HuH-7 (cell line): Measurements from ENCODE around the gene NOP9.

Experiments used
- DNase-seq: peaks from one replicate; pipeline ENCODE4 v3.0.0; 2011; ENCODE audit warnings: low spot score

NOP9 gene, protein sequence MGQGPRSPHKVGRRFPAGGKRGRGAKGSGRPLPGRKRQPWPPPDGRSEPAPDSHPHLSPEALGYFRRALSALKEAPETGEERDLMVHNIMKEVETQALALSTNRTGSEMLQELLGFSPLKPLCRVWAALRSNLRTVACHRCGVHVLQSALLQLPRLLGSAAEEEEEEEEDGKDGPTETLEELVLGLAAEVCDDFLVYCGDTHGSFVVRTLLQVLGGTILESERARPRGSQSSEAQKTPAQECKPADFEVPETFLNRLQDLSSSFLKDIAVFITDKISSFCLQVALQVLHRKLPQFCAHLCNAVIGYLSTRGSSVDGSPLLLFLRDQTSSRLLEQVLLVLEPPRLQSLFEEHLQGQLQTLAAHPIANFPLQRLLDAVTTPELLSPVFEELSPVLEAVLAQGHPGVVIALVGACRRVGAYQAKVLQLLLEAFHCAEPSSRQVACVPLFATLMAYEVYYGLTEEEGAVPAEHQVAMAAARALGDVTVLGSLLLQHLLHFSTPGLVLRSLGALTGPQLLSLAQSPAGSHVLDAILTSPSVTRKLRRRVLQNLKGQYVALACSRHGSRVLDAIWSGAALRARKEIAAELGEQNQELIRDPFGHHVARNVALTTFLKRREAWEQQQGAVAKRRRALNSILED

DNA sequence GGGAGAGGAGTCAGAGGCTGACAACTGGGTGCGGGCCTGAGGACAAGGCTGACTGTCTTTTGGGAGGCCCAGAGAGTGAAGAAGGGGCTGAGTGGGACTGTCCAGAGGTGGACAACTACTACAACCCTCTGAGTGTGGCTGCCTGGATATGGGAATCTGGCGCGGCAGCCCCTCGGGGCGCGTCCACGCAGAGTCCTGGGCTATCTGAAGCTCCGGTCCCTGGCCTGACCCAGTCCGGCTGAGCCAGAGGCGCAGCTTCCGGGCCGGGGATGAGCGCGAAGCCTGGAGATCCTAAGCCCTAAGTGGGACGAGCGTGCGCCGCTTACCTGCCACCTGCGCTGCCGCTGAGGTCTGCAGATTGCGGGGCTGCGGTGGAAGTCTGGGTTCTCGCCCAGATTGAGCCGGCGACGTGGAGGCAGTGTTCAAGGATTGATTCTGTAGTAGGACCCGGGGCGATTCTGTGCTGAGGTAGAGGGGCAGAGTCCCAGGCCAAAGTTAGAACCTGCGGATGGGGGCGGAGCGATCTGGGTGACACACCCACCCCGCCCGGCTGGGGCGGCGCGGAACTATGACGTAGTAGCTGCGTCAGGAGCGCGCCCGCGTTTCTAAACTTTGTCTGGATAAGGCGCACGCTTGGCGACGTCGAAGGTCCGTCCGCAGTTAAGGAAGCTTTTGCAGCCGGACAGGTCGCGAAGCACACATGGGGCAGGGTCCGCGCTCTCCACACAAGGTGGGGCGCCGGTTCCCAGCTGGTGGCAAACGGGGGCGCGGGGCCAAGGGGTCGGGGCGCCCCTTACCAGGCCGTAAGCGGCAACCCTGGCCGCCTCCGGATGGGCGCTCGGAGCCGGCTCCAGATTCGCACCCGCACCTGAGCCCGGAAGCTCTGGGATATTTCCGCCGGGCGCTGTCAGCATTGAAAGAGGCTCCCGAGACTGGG, at the start of gene NOP9, which contains the start of gene DHRS1:
TSS of gene NOP9 (plus strand) at position 596 of the 937 bp plus-strand sequence. CDS start at position 701, 105 bp downstream.
TSS of gene DHRS1 (minus strand) at position 526 of the 937 bp plus-strand sequence. CDS start 674 bp downstream, outside the sequence.
- peak; percentile 87 for DNase-seq

DNA sequence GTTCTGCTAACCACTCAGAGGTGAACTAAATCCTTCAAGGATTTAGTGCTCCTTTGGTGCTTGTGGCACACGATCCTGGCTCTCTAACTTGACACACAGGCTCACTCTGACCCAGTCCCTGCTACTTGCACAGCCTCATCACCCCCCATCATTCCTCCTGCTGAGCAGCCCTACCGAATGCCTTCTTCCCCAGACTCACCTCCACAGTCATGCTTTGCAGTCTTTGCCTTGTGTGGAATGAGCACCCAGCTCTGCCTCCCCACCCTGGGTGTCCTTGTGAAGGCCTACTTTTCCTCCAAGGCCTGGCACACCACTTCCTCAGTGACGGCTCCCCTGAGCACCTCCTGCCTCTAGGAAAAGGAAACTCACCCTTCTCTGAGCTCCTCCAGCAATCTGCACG, 49.3 kb upstream of the NOP9 start:
- DNase-seq, result no peak

DNA sequence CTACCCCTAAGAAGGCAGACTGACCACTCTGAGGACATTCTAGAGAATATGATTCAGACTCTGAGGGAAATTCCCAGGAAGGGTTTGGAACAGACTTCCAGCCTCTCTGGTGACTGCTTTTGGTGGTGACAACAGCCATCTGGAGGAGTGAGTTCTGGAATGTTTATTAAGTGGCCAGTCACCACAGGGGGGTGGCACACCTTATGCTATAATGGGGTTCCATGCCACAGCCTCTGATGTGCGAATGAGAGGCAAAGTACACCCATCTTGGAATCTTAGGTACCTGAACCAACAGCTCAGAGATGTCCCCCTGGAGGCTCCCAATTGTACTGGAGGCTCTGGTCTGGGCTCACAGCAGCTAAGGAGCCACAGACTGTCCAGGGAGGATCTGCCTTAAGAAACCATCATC, 47.8 kb upstream of the NOP9 start:
- no peak for DNase-seq

DNA sequence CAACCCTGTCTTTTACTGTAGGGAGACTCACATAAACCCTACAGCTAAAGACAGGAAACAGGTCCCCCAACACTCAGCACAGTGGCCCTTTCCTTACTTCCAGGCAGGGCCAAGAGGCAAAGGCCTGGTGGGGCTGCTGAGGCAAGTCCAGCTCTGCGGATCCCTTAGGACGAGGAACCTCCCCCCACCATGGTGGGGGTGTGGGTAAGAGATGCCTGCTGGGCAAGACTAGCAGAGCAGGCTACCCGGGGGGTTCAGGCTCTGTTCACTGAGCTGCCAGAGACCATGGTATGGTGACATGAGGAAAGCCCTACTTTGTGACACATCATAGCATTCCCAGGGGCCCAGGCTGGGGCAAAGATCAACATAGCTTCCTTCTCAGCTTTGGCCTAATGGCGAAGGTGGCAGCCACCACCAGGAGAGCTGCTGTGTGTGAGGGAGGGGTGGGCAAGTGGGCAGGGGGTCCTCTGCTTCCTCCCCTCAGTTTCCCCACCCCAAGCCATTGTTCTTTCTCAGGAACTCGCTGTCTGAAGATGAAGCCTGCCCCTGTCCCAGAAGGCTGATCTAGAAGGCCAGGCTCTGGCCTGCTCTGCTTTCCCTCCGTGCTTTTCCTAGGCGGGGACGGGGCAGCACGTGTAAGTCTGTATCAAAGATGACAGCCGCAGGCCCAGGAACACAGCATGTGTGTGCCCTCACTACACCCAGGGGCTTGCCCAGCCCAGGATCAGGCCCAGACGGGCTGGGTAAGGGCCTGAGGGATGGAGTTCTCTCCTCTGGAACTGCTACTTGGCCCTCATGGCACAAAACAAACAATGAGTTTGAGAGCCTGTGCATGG, 47.1 kb upstream of the NOP9 start:
- DNase-seq, result peak; percentile 31

DNA sequence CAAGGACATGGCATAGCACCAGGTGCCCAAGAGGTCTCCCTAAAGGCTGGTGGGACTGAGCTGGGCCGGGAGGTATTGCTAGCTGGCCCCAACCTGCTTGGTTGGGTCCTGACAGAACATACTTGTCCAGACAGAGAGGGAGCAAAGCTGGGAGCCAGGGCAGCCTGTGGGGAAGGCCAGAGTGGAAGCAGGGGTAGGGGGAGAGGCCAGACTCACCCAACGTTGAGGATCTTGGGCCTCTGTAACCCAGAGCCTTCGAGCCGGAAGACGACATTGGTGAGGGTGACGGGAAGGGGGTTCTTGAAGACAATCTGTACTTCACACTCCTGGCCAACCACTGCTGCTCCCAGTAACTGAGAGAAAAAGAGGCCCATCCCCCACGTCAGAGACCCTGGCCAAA, 45.7 kb upstream of the NOP9 start:
- DNase-seq, result no peak

DNA sequence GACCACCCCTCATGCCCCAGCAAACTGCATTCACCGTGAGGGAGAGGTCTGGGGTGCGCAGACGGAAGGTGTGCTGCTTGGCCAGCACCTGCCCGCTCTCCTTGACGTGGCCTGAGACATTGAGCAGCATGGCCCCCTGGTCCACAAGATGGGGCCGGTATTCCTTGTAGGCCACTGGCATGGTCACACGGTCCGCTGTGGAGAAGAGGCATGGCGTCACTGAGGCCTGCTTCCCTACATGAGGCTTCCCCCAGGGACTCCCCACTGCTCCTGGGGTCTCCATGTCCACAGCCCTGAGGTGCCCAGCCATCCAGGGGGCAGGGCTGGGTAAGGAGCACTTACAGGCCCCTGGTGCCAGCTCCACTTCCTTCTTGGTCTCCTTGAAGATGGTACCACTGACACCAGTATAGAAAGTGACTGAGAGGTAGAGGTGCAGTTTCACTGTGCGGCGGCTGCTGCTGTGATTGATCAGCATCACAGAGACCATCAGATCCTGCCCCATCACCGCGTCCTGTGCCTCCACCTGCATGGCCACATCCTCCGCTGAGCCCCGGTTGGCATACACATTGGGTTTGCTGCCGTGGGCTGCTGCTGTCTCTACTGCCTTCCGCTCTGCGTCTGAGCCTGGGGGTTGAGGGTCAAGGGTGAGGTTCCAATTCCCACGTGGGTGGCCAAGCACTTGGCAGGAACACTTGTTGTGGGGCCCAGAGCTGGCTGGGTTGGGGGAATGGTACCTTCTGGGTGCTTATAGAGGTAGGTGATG, 44.8 kb upstream of the NOP9 start:
- DNase-seq, result no peak

DNA sequence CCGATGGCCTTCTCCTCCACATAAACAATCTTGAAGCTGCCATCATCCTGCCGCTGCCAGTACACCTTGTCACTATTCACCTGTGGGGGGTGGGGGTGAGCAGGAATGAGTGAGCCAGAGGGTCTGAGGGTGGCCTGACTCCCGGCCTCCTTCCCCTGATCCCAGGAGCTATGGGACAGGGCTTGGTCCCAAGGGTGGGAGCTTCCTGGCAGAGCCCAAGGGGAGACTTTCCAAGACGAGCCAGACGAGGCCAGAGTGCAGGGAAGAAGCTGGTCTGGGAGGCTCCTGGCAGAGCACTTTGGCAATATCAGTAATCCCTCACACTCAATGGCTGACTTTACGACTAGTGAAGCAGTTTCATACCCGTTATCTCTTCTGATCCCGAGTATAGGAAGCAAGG, 44.2 kb upstream of the NOP9 start:
- DNase-seq, result no peak

DNA sequence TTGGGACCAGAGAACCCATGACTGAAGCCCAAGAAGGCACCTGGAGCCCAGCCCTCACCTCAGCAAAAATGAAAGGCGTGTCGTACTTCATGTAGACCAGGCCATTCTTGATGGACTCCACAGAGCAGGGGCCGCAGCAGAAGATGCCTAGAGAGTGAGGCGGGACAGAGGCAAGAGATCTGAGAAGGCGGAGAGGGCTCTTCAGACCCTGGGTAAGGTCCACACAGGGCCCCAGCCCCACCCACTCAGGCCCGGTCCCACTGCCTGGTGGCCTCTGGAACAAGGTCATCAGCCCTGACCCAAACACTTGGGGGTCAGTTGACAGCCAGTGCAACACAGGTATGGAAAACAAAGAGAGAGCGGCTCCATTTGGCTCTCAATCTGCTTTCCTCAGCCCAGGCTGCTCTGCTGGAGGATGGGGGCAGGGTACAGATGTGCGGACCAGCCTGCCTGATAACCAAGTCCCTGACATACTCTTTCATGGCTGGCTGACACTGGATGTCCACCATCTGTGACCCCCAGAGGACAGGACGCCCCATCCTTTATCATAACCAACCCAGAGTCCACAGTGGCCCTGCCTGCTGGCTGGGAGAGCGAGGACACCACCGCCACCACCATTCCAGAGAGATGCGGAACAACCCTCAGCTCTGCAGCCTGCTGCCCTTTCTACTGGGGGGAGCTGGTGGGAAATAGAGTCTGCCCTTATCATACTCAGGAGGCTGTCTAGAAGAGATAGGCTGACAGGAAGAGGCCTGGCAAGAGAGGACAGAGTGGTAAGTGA, 43.5 kb upstream of the NOP9 start:
- no peak for DNase-seq

DNA sequence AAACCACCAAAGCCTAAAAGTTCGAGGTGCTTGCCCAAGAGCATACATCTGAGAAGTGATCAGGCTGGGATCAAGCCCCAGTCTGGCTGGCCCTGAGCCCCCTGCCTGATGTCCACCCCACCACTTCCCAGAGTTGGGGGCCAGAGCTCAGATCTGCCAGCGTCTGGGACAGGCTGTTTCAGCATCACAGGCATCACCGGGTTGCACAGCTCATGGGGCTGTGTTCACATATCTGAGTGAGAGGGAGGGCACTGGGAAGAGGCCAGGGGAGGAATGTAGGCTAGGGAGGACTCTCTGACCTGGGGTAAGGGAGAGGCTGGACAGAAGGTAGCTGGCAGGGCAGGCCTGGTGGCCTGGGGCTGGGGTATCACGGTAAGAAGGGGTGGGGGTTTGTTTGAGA, 42.7 kb upstream of the NOP9 start:
- DNase-seq, result no peak

DNA sequence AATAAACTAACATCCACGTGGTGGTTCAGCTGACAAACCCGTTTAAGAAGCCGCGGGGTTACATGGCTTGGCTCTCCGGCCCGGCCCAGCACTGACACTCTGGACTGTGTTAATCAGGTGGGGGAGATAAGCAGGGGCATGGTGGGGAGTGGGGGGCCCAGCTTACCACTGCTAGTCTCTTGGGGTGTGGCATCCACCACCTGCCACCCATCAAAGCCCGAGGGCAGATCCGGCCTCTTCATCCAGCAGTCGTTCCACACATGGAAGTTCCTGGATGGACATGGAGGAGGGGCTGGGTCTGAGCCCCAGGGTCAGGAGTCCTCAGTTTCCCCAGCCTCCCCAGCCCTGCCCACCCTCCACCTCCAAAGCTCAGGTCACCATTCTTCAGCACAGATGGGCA, 41.5 kb upstream of the NOP9 start:
- DNase-seq, result no peak

DNA sequence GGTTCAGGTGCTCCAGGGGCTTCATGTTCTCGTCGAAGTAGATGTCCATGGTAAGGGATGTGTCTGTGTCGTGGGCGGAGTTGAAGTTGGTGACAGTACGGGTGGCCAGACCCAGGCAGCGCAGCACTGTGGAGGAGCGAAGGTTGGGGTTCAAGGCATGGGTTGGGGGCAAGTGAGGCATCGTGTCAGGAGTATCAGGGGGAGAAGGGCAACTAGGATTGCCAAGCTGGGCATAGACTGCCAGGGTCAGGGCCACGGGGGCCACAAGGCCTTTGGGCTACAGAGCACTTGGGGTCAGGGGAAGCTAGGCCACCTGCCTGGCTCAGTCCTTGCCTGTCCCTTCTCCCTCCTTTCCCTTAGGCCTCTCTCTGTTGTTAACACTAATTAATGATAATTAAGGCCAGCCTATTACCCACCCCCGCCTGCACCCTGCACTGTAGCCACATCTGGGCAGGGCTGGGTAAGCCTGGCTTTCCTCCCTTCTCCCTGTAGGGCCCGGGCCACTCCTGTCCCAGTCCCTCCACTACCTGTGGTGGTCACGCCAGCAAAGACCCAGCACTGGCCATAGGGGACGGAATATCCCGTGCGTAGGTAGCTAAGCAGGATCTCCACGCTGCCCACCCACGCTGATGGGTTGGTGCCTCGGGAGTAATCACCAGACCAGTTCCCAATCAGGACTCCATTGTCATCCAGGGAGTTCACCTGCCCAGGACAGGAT, 40.9 kb upstream of the NOP9 start:
- DNase-seq, result no peak

DNA sequence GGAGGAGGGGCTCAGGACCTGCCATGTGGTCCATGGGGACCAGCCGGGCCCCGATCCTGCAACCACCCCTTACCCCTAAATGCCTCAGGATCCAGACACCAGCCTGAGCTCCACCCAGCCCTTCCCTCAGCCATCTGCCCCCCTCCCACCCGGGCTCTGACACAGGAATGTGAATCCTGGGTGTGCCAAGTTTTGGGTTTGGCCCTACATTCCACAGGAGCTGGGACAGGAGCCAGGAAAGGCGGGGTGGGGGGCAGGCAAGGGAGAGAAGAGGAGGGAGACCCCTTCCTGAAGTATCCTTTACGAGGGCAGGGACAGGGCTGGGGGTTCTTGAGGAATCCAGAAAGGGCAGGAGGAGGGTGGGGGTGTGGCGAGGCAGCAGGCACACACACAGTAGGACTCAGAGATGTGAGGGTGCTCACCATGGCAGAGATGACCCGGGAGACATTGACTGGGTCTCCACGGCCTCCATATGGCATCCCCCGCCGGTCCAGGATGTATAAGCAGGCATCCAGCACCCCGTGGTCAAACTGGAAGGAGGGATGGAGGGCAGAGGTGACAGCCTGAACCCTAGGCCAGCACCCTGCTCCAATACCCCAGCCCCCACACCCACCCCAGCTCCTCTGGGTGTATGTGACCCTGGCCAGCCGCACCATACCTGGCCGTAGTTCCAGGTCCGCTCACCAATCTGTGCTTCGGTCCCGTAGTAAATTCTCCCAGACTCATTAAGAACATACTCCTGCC, 40.2 kb upstream of the NOP9 start:
- no peak for DNase-seq

DNA sequence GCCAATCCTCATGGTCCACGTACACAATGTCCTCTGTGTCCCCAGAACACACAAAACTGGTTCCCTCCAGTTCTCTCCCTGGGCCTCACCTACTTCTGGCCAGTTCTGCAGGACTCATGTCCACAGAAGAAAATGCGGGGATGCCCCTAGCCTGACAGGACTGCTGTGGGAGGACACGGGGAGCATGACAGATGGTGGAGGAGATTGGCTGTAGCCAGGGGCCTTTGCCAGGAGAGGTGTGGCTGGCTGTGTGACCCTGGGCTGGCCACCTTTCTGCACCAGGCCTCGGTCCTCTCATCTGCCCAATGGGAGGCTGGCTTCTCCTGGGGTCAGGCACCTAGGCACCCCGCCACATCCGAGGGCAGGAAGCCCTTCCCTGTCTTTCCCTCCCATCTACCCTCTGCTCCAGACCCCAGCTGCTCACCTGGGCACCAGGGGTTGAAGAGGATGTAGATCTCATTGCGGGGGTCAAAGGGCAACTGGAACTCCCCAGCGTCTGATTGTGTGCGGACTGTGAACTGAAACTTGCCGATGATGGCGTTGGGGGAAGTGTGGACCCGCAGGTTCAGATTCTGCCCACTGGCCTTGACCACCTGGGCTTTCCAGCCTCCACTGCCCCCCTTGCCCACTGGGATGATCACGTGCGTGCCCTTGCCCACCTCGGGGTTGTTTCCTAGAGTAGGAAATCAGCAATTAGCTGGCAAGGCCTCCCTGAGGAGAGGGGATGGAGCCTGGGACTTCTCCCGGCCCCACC, 39.4 kb upstream of the NOP9 start:
- DNase-seq, result no peak

DNA sequence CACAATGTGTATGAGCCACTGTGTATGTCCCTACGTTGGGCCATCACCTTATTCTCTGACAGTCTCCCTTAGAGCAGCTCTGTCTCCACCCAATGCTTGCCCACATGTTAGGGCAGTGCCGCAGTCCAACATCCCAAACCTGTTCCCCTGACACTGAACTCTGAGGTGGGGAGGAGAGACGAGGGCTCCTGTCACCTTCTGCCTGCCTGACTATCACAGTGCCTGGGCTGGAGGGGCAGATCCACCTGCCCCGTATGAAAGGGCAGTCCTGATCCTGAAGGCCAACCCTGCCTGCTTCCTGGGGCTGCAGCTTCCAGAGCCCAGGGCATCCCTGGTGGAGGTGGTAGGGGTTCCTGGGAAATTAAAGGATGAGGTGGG, 38.9 kb upstream of the NOP9 start:
- no peak for DNase-seq

DNA sequence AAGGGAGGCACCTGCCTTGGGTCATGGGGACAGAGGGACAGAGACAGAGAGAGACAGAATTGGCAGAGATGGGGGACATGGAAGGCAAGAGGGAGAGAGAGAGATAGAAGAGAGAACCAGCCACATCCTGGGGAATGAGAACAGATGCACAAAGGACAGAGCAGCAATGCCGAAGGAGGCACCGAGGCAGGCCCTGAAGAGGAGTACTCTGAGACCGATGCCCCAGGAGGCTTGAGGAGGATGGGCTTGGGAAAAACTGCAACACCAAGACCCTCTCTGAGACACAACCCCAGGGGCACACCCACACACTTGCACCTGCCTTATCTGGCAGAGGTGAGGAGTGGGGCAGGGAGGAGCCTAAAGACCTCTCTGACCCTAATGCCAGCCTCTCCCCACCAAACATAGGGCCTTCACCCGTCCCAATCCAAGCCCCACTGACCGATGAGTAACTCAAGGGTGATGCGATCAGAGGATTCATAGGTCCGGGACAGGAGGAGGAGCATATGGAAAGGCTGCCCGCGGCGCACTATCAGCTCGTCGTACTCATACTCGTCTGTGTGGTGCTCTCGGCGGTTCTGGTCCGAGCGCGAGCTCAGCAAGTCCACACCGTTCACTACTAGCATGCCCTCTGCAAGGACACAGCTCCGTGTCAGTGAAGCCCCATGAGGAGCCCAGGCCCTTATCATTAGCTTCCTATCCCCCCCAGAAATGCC, 38.2 kb upstream of the NOP9 start:
- no peak for DNase-seq

DNA sequence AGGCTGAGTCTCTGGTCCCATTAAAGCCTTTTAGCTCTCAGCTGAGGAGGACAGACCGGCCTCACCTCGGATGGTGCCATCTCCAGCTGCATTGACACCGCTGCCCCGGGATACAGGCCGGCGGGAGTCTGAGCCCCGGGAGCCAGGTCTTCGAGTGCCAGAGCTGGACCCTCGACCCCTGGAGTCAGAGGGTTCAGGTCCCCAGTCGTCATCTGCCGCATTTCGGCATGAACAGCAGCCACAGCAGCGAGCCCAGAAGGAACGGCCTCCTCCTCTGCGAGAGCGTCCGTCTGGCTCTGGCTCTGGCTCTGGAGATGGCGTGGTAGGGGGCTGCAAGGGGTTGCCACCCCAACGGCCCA, 37.7 kb upstream of the NOP9 start:
- no peak for DNase-seq
